HEK293 (cell line): ENCODE measurements around the gene PROSER2.

Experiments used
- CTCF ChIP-seq: fragments of 450-650 bp; formaldehyde crosslinking; IDR thresholded peaks from 2 replicates; pipeline ENCODE4 v1.5.1; 2016; ENCODE audit warnings: missing biosample characterization, missing genetic modification characterization
- ZNF23 ChIP-seq: fragments of 450-650 bp; formaldehyde crosslinking; IDR thresholded peaks from 2 replicates; pipeline ENCODE4 v1.5.1; 2016; ENCODE audit warnings: missing biosample characterization, missing genetic modification characterization, borderline replicate concordance
- ZNF24 ChIP-seq: fragments of 450-650 bp; formaldehyde crosslinking; IDR thresholded peaks from 2 replicates; pipeline ENCODE4 v1.5.1; 2016; ENCODE audit warnings: missing biosample characterization, missing genetic modification characterization

GRCh38 chr10:11861341-11861740 lies 38.2 kb downstream of the PROSER2 start:
- TF ChIP-seq ZNF24, result no peak
- TF ChIP-seq ZNF23, result no peak
- no peak for TF ChIP-seq CTCF
